C4-2B (cell line): ENCODE results near the gene GLB1L3.

Experiments used
- H3K27ac ChIP-seq: fragments of 450-650 bp; 2 replicates; pipeline ENCODE4 v1.5.1; 2017
- ZFX ChIP-seq: fragments of 450-650 bp; IDR thresholded peaks from 2 replicates; pipeline ENCODE4 v1.6.1; 2017
- TF ChIP-seq, protein P1 (sequence below): fragments of 450-650 bp; conservative IDR thresholded peaks from 2 replicates; pipeline ENCODE4 v1.5.1; 2017; ENCODE audit warnings: mild to moderate bottlenecking

GLB1L3 gene

DNA sequence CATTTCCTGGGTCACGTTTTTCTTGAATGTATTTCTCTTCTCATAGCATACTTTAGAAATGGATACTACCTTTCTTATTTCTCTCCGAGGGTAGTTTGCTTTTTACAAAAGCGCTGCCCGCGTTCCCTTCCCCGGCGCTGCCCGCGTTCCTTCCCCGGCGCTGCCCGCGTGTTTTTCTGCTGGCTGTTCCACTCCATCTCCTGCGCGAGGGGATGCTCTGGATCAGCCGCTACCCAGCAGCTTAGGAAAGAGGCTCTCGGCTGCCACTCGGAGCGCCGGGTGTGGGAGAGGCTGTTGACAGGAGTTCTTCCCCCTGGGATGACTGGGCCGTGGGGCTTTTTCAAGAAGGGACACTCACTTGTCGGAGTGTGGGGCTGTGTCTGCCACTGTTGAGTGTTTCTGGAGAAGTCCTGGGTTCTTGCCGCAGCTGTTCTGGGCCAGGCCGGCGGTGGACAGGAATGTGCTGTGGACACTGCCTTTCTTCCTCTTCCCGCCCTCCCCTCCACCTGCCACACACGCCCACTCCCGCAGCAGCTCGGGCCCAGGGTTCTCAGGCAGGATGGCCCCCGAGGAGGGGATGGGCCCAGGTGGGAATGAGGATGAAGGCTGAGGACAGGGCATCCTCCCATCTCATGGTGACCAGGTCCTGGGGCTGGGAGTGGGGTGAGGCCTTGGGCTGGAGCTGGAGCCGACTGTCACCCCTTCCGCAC, 86.2 kb downstream of the GLB1L3 start:
- TF ChIP-seq ZFX = no peak
- TF ChIP-seq, protein P1, sequence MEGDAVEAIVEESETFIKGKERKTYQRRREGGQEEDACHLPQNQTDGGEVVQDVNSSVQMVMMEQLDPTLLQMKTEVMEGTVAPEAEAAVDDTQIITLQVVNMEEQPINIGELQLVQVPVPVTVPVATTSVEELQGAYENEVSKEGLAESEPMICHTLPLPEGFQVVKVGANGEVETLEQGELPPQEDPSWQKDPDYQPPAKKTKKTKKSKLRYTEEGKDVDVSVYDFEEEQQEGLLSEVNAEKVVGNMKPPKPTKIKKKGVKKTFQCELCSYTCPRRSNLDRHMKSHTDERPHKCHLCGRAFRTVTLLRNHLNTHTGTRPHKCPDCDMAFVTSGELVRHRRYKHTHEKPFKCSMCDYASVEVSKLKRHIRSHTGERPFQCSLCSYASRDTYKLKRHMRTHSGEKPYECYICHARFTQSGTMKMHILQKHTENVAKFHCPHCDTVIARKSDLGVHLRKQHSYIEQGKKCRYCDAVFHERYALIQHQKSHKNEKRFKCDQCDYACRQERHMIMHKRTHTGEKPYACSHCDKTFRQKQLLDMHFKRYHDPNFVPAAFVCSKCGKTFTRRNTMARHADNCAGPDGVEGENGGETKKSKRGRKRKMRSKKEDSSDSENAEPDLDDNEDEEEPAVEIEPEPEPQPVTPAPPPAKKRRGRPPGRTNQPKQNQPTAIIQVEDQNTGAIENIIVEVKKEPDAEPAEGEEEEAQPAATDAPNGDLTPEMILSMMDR = no peak

DNA sequence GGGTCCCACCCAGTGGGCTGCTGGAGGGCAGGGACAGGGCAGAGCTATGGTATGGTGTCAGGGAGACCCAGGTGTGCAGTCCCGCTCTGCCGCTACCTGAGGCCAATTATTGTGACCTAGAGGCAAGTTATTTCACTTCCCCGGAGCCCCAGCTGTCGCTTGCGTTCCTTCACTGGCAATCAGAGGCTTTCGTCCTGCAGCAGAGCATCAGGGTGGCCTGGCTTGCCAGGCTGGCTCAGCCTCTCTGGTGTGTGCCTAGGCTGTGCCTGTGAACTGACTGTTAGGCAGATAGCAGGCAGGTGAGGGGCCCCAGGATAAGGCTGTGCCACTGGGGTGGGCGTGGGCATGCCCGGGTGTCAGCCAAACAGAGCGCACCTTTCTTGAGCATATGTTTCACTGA, 87.0 kb downstream of the GLB1L3 start:
- H3K27ac ChIP-seq = no peak overlapping the region
- TF ChIP-seq, protein P1 = no peak
- TF ChIP-seq ZFX = no peak

More for the DNA sequence above, 86.2 kb downstream of the GLB1L3 start:
- no peak overlapping the region for H3K27ac ChIP-seq

DNA sequence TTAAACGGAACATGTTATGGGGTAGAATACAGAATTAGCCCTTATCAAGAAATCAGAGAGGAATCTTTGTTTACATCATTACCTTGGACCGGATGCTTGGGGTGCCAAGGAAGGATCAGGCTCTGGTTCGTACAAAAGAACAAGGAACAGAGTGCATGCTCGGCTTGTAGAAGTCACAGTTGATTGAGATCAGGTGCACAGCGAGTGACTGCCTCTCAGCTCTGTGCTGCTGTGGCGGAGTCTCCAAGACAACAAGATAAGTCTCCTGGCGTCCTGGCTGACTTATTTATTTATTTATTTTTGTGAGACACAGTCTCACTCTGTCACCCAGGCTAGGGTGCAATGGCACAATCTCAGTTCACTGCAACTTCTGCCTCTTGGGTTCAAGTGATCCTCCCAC, 87.4 kb downstream of the GLB1L3 start:
- no peak for TF ChIP-seq ZFX
- TF ChIP-seq, protein P1 = no peak
- no peak overlapping the region for H3K27ac ChIP-seq

DNA sequence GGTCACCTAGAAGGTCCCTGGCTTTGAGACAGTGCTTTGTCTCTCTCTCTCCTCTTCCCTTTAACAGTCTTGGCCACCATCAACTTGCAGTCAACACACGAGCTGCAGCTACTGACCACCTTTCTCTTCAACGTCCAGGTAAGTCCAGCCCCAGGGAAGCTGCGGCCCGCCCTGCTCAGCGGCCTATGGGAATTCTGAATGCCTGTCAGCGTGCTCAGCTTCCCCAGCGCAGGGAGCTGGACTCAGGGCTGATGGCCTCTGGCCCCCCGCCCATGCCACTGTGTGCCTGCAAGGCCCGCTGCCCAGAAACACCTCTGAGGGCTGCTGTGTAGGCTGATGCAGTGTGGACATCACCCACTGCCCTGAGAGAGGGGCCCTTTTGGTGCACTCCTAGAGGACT, 88.1 kb downstream of the GLB1L3 start:
- TF ChIP-seq, protein P1 = no peak
- no peak overlapping the region for H3K27ac ChIP-seq

DNA sequence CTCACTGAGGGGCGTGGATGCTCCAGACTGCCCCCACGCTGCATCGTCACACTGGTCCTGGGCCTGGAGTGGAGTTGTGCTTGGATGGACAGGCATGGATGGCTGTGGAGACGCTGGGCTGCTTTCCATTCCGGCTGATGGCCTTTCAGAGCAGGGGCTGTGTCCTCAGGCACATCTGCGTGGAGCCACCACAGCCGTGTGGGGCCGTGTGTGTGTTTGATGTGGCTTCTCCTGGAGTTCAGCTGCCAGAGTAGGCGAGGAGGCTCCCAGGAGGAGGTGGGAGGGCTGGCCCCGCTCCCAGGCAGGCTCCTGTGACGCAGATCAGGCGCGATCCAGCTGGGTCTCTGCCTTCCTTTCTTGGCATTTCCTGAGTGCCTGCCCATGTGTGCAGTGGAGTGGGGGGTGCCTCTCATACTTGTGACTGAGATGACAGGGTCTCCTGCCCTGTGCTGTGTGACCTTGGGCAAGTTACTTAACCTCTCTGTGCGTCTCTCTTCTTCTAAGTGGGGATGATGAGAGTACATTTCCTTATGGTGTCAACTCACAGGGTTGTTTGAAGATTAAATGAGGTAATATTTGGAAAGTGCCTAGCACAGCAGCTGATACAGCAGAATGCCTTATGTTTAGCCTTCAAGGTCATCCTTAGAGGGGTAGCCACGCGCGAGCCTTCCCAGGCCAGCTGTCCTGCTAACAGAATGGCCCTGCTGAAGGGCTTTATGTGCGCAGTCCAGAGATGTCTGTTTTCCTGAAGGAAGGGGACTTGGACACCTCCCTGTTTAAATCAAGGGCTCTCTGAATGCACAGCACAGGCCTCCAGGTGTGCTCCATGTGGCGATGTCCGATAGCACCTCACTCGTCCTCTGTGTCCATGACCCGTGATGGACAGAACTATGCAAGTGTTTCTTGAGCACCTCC, 89.1 kb downstream of the GLB1L3 start:
- no peak overlapping the region for H3K27ac ChIP-seq

DNA sequence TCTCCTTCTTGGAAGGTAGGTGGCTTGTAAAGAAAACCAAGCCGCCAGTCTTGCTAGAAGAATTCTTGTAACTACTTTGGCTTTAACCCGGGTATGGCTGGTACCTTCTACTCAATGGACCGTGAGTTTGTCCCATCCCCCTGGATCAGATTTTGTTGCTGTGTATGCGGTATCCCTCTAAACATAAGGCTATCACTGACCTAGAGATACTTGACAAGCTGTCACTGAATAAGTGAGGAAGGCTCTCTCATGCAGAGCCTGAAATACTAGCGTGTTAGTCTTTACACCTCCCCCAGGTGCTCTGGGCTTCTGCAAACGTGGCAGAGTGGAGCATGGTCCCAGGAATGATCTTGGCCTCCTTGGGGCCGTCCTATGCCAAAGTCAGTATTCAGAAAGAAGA, 90.1 kb downstream of the GLB1L3 start:
- TF ChIP-seq, protein P1 = no peak
- no peak for TF ChIP-seq ZFX

More for the DNA sequence above, 89.1 kb downstream of the GLB1L3 start:
- TF ChIP-seq, protein P1 = no peak
- no peak for TF ChIP-seq ZFX

DNA sequence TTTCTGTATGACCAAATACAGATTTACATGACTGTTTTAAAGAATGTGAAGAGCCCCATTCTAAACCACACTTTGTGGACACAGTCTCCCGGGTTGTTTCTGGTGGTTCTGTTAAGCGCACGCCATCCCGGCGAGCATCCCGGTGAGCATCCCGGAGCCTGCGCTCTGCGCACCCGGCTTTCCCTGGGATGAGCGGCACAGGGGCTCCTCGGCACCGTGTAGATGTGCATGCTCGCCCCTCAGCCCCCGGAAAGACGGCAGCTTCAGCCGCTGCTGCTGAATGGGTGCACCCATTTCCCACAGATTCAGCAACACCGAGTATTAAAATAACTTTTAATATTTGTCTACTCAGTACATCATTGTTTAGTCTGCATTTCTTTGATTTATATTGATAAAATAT, 91.6 kb downstream of the GLB1L3 start:
- TF ChIP-seq ZFX = no peak
- no peak overlapping the region for H3K27ac ChIP-seq

More for the DNA sequence above, 90.1 kb downstream of the GLB1L3 start:
- no peak overlapping the region for H3K27ac ChIP-seq
